HG03378 (cell line): ENCODE data around the gene DERL3.

Experiments
- ATAC-seq: cut with Tn5 transposase; IDR thresholded peaks from one replicate; pipeline ENCODE4 v1.9.1; 2021; ENCODE audit warnings: mild to moderate bottlenecking, moderate library complexity; ENCODE audit not compliant: unreplicated experiment

Gene DERL3

GRCh38 chr22:23833017-23833751 is 5.6 kb downstream of the DERL3 start:
- ATAC-seq = no peak

- ATAC-seq = no peak
Measured at GRCh38 chr22:23832226-23833016, 6.4 kb downstream of the DERL3 start.

GRCh38 chr22:23831781-23832180 is 7.0 kb downstream of the DERL3 start:
- ATAC-seq = no peak

GRCh38 chr22:23831261-23831660 is 7.5 kb downstream of the DERL3 start:
- no peak for ATAC-seq

- no peak for ATAC-seq
Measured at GRCh38 chr22:23829845-23830372, 8.9 kb downstream of the DERL3 start.

GRCh38 chr22:23828800-23829680 is 9.8 kb downstream of the DERL3 start:
- ATAC-seq = no peak

GRCh38 chr22:23827351-23827995 is 11.3 kb downstream of the DERL3 start:
- ATAC-seq = no peak

GRCh38 chr22:23826510-23827350 is 12.1 kb downstream of the DERL3 start:
- ATAC-seq = no peak

GRCh38 chr22:23825246-23825905 is 13.4 kb downstream of the DERL3 start:
- no peak for ATAC-seq

- ATAC-seq = no peak
Measured at GRCh38 chr22:23824476-23825245, 14.1 kb downstream of the DERL3 start.

GRCh38 chr22:23823331-23823791 is 15.4 kb downstream of the DERL3 start:
- no peak for ATAC-seq

- no peak for ATAC-seq
Measured at GRCh38 chr22:23822101-23822671, 16.6 kb downstream of the DERL3 start.

- no peak for ATAC-seq
Measured at GRCh38 chr22:23820748-23821211, 18.0 kb downstream of the DERL3 start.

- ATAC-seq = no peak
Measured at GRCh38 chr22:23818541-23818940, 20.3 kb downstream of the DERL3 start.

- ATAC-seq = no peak
Measured at GRCh38 chr22:23817146-23817545, 21.7 kb downstream of the DERL3 start.

GRCh38 chr22:23816156-23816976 is 22.4 kb downstream of the DERL3 start:
- no peak for ATAC-seq
